Measurements from ENCODE around the gene FUT2.

DNA sequence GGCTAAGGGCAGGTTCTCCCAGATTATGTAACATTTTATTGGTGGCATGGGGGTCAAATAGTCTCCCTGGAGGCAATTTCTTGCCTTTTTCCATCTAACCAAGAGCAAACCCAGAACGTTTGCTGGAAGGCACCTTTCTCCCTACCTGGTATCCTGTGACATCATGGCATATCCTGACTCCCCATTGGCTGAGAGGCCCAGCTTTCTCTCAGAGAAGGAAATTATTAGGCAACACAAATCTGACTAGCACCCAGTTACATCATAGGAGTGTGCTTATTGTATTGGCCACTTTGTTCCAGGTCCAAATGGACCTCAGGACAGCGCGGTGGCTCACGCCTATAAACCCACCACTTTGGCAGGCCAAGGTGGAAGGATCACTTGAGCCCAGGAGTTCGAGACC is 36.0 kb upstream of the FUT2 start:
- TF ChIP-seq, protein P1, sequence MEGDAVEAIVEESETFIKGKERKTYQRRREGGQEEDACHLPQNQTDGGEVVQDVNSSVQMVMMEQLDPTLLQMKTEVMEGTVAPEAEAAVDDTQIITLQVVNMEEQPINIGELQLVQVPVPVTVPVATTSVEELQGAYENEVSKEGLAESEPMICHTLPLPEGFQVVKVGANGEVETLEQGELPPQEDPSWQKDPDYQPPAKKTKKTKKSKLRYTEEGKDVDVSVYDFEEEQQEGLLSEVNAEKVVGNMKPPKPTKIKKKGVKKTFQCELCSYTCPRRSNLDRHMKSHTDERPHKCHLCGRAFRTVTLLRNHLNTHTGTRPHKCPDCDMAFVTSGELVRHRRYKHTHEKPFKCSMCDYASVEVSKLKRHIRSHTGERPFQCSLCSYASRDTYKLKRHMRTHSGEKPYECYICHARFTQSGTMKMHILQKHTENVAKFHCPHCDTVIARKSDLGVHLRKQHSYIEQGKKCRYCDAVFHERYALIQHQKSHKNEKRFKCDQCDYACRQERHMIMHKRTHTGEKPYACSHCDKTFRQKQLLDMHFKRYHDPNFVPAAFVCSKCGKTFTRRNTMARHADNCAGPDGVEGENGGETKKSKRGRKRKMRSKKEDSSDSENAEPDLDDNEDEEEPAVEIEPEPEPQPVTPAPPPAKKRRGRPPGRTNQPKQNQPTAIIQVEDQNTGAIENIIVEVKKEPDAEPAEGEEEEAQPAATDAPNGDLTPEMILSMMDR (IDR thresholded peaks at IDR 0.05), result no peak
- TF ChIP-seq POLR2A (IDR thresholded peaks at IDR 0.05; ENCODE audit: low read depth) (no peak), POLR2AphosphoS5 (IDR thresholded peaks at IDR 0.05) (no peak)

Data from esophagus muscularis mucosa (tissue), 3 donors.